ENCODE results near the gene FAM50B.

The FAM50B gene

GRCh38 chr6:3888153-3888957 is 39.2 kb downstream of the FAM50B start:
- no peak overlapping the region for H3K4me3 ChIP-seq (ENCODE audit: low read depth, low read length)
- TF ChIP-seq, protein P1, sequence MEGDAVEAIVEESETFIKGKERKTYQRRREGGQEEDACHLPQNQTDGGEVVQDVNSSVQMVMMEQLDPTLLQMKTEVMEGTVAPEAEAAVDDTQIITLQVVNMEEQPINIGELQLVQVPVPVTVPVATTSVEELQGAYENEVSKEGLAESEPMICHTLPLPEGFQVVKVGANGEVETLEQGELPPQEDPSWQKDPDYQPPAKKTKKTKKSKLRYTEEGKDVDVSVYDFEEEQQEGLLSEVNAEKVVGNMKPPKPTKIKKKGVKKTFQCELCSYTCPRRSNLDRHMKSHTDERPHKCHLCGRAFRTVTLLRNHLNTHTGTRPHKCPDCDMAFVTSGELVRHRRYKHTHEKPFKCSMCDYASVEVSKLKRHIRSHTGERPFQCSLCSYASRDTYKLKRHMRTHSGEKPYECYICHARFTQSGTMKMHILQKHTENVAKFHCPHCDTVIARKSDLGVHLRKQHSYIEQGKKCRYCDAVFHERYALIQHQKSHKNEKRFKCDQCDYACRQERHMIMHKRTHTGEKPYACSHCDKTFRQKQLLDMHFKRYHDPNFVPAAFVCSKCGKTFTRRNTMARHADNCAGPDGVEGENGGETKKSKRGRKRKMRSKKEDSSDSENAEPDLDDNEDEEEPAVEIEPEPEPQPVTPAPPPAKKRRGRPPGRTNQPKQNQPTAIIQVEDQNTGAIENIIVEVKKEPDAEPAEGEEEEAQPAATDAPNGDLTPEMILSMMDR (IDR thresholded peaks at IDR 0.05; ENCODE audit: low read depth, low read length) = no peak

GRCh38 chr6:3890047-3890446 is 40.9 kb downstream of the FAM50B start:
- H3K4me3 ChIP-seq (ENCODE audit: low read depth, low read length) = no peak overlapping the region
- TF ChIP-seq, protein P1 (IDR thresholded peaks at IDR 0.05; ENCODE audit: low read depth, low read length) = no peak

DNA sequence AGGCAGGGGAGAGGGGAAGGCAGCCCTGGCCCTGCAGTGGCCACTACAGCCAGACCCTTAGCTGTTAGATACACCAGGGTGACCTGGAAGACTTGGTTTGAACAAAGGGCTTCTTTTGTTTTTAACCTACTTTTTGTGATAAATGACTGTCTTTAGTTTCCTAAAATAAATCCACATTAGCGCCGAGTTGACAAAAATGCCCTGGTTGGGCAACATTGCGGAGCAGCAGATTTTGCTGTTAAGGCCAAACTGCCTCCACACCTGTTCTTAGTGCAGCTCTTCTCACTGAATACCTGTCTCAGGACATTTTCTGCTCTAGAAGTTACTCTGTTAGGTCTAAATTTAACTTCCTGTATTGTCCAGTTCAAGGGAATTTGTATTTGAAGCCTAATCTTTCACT is 42.7 kb downstream of the FAM50B start:
- TF ChIP-seq, protein P1 (IDR thresholded peaks at IDR 0.05; ENCODE audit: low read depth, low read length) = no peak
- H3K4me3 ChIP-seq (ENCODE audit: low read depth, low read length) = no peak overlapping the region

DNA sequence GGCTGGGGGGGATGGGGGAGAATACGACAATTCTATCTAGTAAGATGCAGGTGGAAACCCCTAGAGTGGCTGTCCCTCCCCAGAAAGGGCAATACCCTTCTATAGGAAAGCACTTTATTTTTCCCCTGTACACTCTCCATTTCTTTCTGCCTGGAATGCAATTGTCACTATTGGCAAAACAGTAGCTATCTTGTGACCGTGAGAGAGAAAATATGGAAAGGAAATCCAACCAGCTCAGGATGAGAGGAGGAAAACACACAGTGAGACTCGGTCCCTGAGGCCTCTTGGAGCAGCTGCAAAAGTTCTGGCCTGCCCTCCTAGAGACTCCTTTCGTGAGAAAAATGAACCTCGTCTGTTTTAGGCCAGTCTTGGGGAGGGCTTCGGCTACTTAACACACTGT is 43.4 kb downstream of the FAM50B start:
- TF ChIP-seq, protein P1 (IDR thresholded peaks at IDR 0.05; ENCODE audit: low read depth, low read length) = no peak
- no peak overlapping the region for H3K4me3 ChIP-seq (ENCODE audit: low read depth, low read length)

- TF ChIP-seq, protein P1 (IDR thresholded peaks at IDR 0.05; ENCODE audit: low read depth, low read length) = no peak
- no peak overlapping the region for H3K4me3 ChIP-seq (ENCODE audit: low read depth, low read length)
Measured at GRCh38 chr6:3893487-3893886, 44.3 kb downstream of the FAM50B start.

DNA sequence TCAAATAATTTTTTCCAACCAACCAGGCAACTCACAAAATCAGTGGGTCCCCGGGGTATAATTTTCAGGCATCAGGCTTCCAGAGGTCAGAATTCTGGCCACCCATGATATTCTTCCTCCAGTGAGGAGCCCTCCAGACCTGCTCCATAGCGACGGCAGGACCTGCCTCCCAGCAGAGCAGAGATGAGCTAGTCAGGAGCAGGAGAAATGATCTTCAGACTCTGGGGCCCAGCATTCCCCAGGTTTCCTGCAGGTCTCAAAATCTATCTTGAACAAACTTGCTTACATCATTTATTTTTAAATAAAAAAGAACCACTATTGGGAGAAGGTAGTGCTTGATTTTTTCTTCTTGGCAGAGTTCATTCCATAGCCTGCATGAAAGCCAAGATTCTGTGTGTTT is 44.7 kb downstream of the FAM50B start:
- TF ChIP-seq, protein P1 (IDR thresholded peaks at IDR 0.05; ENCODE audit: low read depth, low read length) = no peak
- no peak overlapping the region for H3K4me3 ChIP-seq (ENCODE audit: low read depth, low read length)

DNA sequence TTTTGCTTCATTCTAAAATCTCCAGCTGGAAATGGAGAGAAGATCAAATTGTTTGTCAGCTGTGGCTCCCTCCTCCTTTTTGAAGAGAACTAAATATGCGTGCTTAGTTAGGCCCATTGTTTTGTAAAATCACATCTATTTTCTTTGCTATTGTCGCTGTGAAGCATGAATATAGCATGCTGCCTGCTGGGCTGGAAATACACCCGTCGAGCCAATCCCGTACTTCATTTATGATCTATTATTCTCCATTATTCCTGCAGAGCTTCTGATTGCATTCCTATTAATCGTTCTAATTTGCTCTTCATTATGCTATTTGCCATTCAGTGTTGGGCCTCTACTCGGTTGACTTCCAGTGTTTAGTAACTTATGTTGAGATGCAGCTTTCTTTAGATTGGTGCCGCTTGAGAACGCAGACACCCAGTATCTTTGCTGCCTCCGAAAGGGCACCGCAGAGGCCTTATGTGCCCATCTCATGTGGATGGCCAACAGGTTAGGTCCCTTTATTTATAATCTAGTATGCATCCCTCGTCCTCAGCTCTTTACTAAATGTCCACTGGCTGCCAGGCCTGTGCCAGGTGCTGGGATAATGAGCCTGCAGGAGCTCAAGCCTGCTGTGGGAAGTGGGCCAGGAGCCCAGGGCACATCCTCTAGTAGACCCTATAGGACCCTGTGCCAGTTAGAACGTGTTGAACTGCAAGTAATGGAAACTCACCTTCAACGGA is 45.6 kb downstream of the FAM50B start:
- TF ChIP-seq, protein P1 (IDR thresholded peaks at IDR 0.05; ENCODE audit: low read depth, low read length) = no peak
- no peak overlapping the region for H3K4me3 ChIP-seq (ENCODE audit: low read depth, low read length)
